HPDE6-E6E7 (cell line): ENCODE measurements around the gene ZNF211.

Experiments
- DNase-seq: peaks from one replicate; pipeline ENCODE4 v3.0.0; 2011; ENCODE audit warnings: missing footprints; ENCODE audit errors: extremely low spot score

ZNF211 gene

GRCh38 chr19:57655443-57655842, 22.5 kb downstream of the ZNF211 start:
- DNase-seq = no peak

- no peak for DNase-seq
These were observed 23.4 kb downstream of the ZNF211 start for GRCh38 chr19:57656346-57656745.

GRCh38 chr19:57664269-57665127, 31.5 kb downstream of the ZNF211 start:
- DNase-seq = peak; percentile 29

GRCh38 chr19:57665261-57665806, 32.4 kb downstream of the ZNF211 start:
- no peak for DNase-seq

- DNase-seq = no peak
These were observed 34.3 kb downstream of the ZNF211 start for GRCh38 chr19:57667228-57667627.

- DNase-seq = no peak
These were observed 35.7 kb downstream of the ZNF211 start, which contains the start of gene ZSCAN4 for GRCh38 chr19:57668635-57669034. TSS of gene ZSCAN4 (plus strand) at chr19:57668935. CDS start at chr19:57676146, 7,211 bp downstream.

- DNase-seq = no peak
These were observed 38.3 kb downstream of the ZNF211 start for GRCh38 chr19:57671124-57671895.

- DNase-seq = no peak
These were observed 39.5 kb downstream of the ZNF211 start for GRCh38 chr19:57672466-57672865.

GRCh38 chr19:57675881-57676280, 42.9 kb downstream of the ZNF211 start:
- no peak for DNase-seq

GRCh38 chr19:57682226-57682766, 49.3 kb downstream of the ZNF211 start:
- DNase-seq = peak; percentile 23

- DNase-seq = no peak
These were observed 53.8 kb downstream of the ZNF211 start for GRCh38 chr19:57686727-57687126.

- no peak for DNase-seq
These were observed 54.5 kb downstream of the ZNF211 start for GRCh38 chr19:57687363-57688010.

- no peak for DNase-seq
These were observed 55.2 kb downstream of the ZNF211 start for GRCh38 chr19:57688011-57688763.

GRCh38 chr19:57689750-57690149, 56.8 kb downstream of the ZNF211 start:
- DNase-seq = peak; percentile 47
